HCT116 (cell line): ENCODE results near the gene UBE2D1. TPM values are rescaled to one million over a fixed set of nuclear protein-coding genes. Genes with fewer than 3 reads are reported as not detected.
"Not testable (repeated sequence)": the region's sequence is repeated elsewhere in the genome, so short reads cannot be mapped to it uniquely, and the experiment has no call there.

Experiments
- ATAC-seq: fragments of 200-7000 bp; cut with Tn5 transposase; 2 replicates; pipeline ENCODE4 v1.9.1; 2020; ENCODE audit warnings: mild to moderate bottlenecking, moderate library complexity
- BruUV-seq: library from RNA; stranded (reverse); fragments of 400-500 nt; replicated peaks from 2 replicates; lab custom pipeline; 2021; lab: Mats Ljungman, UMichigan
- CTCF ChIA-PET: fragments of 300-600 bp; sonication (Branson Sonifier 250); formaldehyde crosslinking; loops from one replicate; lab custom pipeline; 2021; ENCODE audit warnings: antibody characterized with exemption; lab: Charles Lee
- POLR2A ChIA-PET: fragments of 300-600, 350-600 bp; sonication (Branson Sonifier 250); formaldehyde crosslinking; loops from one replicate; lab custom pipeline; 2021; ENCODE audit warnings: antibody characterized with exemption; lab: Charles Lee
- RAD21 ChIA-PET, 2 experiments: fragments of 300-600 bp; sonication (Branson Sonifier 250); formaldehyde crosslinking; loops; one replicate each; lab custom pipeline; 2023; ENCODE audit warnings: low total read pairs in 2 of 2; ENCODE audit not compliant: uncharacterized antibody in 2 of 2, unreplicated experiment in 2 of 2, low non-redundant PET in 1 of 2; lab: Charles Lee
- DNase-seq: peaks from one replicate; pipeline ENCODE4 v3.0.0-alpha.2; 2010; ENCODE audit warnings: low read depth, low spot score
- H2AFZ ChIP-seq: fragments of 200-600 bp; shearing (Covaris generic), sonication (generic); 2 replicates; pipeline ENCODE4 v1.6.1; 2017; ENCODE audit warnings: low read depth, mixed run types, mixed read lengths, antibody characterized with exemption, low read length; ENCODE audit not compliant: poor library complexity, severe bottlenecking
- H3K27ac ChIP-seq: 2 replicates; pipeline ENCODE4 v1.5.1; 2012; ENCODE audit warnings: low read depth, low read length
- H3K27me3 ChIP-seq: fragments of 200-600 bp; sonication (generic); 2 replicates; pipeline ENCODE4 v1.6.1; 2016; ENCODE audit warnings: mixed run types, low read length, mixed read lengths; ENCODE audit not compliant: insufficient read depth
- H3K36me3 ChIP-seq, 2 experiments: fragments of 200-500 bp in 1 of 2; fragments of 200-600 bp in 1 of 2; sonication (Bioruptor generic) in 1 of 2; sonication (generic) in 1 of 2; 2 replicates each; pipeline versions ENCODE4 v1.5.1 to v1.6.1; 2014 to 2016; ENCODE audit warnings: low read length in 2 of 2, inconsistent platforms in 1 of 2, mixed read lengths in 1 of 2, mixed run types in 1 of 2; ENCODE audit not compliant: insufficient read depth in 2 of 2, control insufficient read depth in 1 of 2
- H3K4me1 ChIP-seq, 2 experiments: fragments of 200-600 bp in 1 of 2; sonication (generic) in 1 of 2; 2 replicates each; pipeline versions ENCODE4 v1.5.1 to v1.6.1; 2012 to 2017; ENCODE audit warnings: low read length in 2 of 2, inconsistent platforms in 1 of 2, mild to moderate bottlenecking in 1 of 2, mixed read lengths in 1 of 2, mixed run types in 1 of 2, moderate library complexity in 1 of 2; ENCODE audit not compliant: insufficient read depth in 2 of 2, control insufficient read depth in 1 of 2
- H3K4me2 ChIP-seq: fragments of 200-600 bp; sonication (generic); 2 replicates; pipeline ENCODE4 v1.6.1; 2017; ENCODE audit warnings: mixed run types, low read length, mixed read lengths
- H3K4me3 ChIP-seq, 2 experiments: fragments of 200-600 bp in 1 of 2; sonication (generic) in 1 of 2; replicated peaks in 1 of 2; 2 replicates each; pipeline ENCODE4 v1.5.1; 2011 to 2016; ENCODE audit warnings: low read length in 2 of 2, control low read depth in 1 of 2, low read depth in 1 of 2, mild to moderate bottlenecking in 1 of 2, mixed read lengths in 1 of 2, mixed run types in 1 of 2
- H3K79me2 ChIP-seq: fragments of 200-600 bp; sonication (generic); 2 replicates; pipeline ENCODE4 v1.6.1; 2017; ENCODE audit warnings: mild to moderate bottlenecking, mixed run types, low read length, moderate library complexity, mixed read lengths; ENCODE audit not compliant: insufficient read depth
- H3K9ac ChIP-seq: fragments of 200-600 bp; sonication (generic); 2 replicates; pipeline ENCODE4 v1.6.1; 2016; ENCODE audit warnings: low read length, mixed read lengths
- H3K9me2 ChIP-seq: fragments of 200-600 bp; sonication (generic), shearing (Covaris generic); 2 replicates; pipeline ENCODE4 v1.6.1; 2017; ENCODE audit warnings: mixed run types, mild to moderate bottlenecking, moderate library complexity; ENCODE audit not compliant: insufficient read depth
- H3K9me3 ChIP-seq, 2 experiments: fragments of 200-500 bp in 1 of 2; fragments of 200-600 bp in 1 of 2; sonication (Bioruptor generic) in 1 of 2; sonication (generic) in 1 of 2; 2 replicates each; pipeline ENCODE4 v1.6.1; 2014 to 2017; ENCODE audit warnings: low read length in 2 of 2, mixed read lengths in 2 of 2, inconsistent platforms in 1 of 2, low read depth in 1 of 2, mild to moderate bottlenecking in 1 of 2, mixed run types in 1 of 2, moderate library complexity in 1 of 2; ENCODE audit not compliant: control insufficient read depth in 1 of 2, insufficient read depth in 1 of 2
- H4K20me1 ChIP-seq: fragments of 200-600 bp; sonication (generic), shearing (Covaris generic); 2 replicates; pipeline ENCODE4 v1.6.1; 2017; ENCODE audit warnings: mixed run types, mild to moderate bottlenecking, moderate library complexity; ENCODE audit not compliant: insufficient read depth
- CBX3 ChIP-seq: IDR thresholded peaks from 2 replicates; pipeline ENCODE4 v1.6.1; 2012; ENCODE audit warnings: low read depth
- CTCF ChIP-seq, 3 experiments: fragments of 200-600 bp in 1 of 3; sonication (generic) in 1 of 3; IDR thresholded peaks in 2 of 3; conservative IDR thresholded peaks in 1 of 3; 2 replicates each; pipeline ENCODE4 v1.5.1; 2012 to 2017; ENCODE audit warnings: low read depth in 2 of 3, low read length in 2 of 3, antibody characterized with exemption in 1 of 3, borderline replicate concordance in 1 of 3, control low read depth in 1 of 3, mild to moderate bottlenecking in 1 of 3, mixed read lengths in 1 of 3, mixed run types in 1 of 3, moderate library complexity in 1 of 3; ENCODE audit not compliant: insufficient read depth in 1 of 3
- RAD21 ChIP-seq: IDR thresholded peaks from 2 replicates; pipeline ENCODE4 v1.6.1; 2012; ENCODE audit warnings: low read depth, mild to moderate bottlenecking
- SP1 ChIP-seq: IDR thresholded peaks from 2 replicates; pipeline ENCODE4 v1.6.1; 2012; ENCODE audit warnings: low read depth
- intact Hi-C: fragments of 100-400 bp; cut with micrococcal nuclease; formaldehyde crosslinking; loops from 2 replicates; pipeline ENCODE4 v1.10.0; 2022
- total RNA-seq: library from RNA; stranded (reverse); gene quantifications from one replicate; pipeline ENCODE4 v1.2.1, GENCODE V29; 2021; ENCODE audit not compliant: unreplicated experiment
- TF ChIP-seq, protein P1 (sequence below): IDR thresholded peaks from 2 replicates; pipeline ENCODE4 v1.6.1; 2012

The UBE2D1 gene
- total RNA-seq, 1 experiment from 2014 or later: 15.5 TPM

GRCh38 chr10:58414270-58415041 lies 79.7 kb downstream of the UBE2D1 start:
- Histone ChIP-seq H3K4me3 (no peak overlapping the region), H4K20me1 (no peaks in the 10 kb centered on the region), H2AFZ (no peak overlapping the region), H3K79me2 (no peaks in the 10 kb centered on the region), H3K9me2 (no peaks in the 10 kb centered on the region), H3K9ac (no peak overlapping the region), H3K27me3 (no peaks in the 10 kb centered on the region), H3K9me3 (no peaks in the 10 kb centered on the region), H3K36me3 (no peaks in the 10 kb centered on the region), H3K27ac (no peak overlapping the region), H3K4me2 (no peak overlapping the region), H3K4me1 (no peaks in the 10 kb centered on the region)
- intact Hi-C loops: loop anchor here (5.0 to 10.0 kb wide), 4 partner anchors 118 to 1210 kb away; no protein-coding TSS in a partner anchor
- ATAC-seq: peak; percentile 83
- no peak for DNase-seq
- POLR2A ChIA-PET: no interaction called here
- BruUV-seq: no TSS peak
- RAD21 ChIA-PET: interaction anchor here (0.7 to 1.1 kb wide), 3 partner anchors 116 to 166 kb away, joined by 3 to 6 read pairs (median 3); no protein-coding TSS in a partner anchor
- CTCF ChIA-PET: interaction anchor here (0.6 to 2.1 kb wide), 18 partner anchors 8 to 1165 kb away, joined by 3 to 26 read pairs (median 3); no protein-coding TSS in a partner anchor
- TF ChIP-seq CTCF (IDR thresholded peaks at IDR 0.05 in 2 of 3, conservative IDR thresholded peaks at IDR 0.05 in 1 of 3; ENCODE audit: borderline replicate concordance in 1 of 3, insufficient read depth in 1 of 3, low read depth in 2 of 3, low read length in 2 of 3) (peak; percentile 38 to 50 (median 41); a peak in 5 of 6 replicates), SP1 (no peak), RAD21 (peak; percentile 79)
- TF ChIP-seq, protein P1, sequence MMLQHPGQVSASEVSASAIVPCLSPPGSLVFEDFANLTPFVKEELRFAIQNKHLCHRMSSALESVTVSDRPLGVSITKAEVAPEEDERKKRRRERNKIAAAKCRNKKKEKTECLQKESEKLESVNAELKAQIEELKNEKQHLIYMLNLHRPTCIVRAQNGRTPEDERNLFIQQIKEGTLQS: no peak

DNA sequence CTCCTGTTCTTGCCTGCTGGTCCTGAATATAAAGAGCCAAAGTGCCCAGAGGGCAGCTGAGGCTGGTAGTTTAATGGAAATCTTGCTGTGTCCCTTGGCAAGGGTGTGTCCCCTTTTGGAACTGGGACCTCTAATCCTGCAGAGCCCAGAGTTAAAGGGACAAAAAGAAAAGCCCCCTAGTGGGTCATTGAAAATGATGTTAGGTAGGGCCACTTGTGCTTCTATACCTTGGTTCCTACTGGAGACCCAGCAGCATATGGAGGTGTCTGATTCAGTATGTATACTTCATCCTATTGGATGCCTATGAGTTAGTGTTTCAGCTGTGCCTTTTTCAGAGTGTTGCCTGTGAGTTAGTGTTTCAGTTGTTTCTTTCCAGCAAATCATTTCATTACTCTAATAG lies 81.0 kb downstream of the UBE2D1 start:
- Histone ChIP-seq H4K20me1 (no peaks in the 10 kb centered on the region), H3K79me2 (no peaks in the 10 kb centered on the region), H3K9ac (no peak overlapping the region), H3K9me2 (no peaks in the 10 kb centered on the region), H3K27ac (no peak overlapping the region), H3K4me2 (no peak overlapping the region), H3K4me1 (no peaks in the 10 kb centered on the region), H3K36me3 (no peaks in the 10 kb centered on the region), H2AFZ (no peak overlapping the region), H3K4me3 (no peak overlapping the region), H3K27me3 (no peaks in the 10 kb centered on the region), H3K9me3 (no peaks in the 10 kb centered on the region)
- ChIA-PET POLR2A (no interaction called here), RAD21 (no interaction called here), CTCF (interaction anchor here (1.6 kb wide), 1 partner anchor 19 kb away, joined by 4 read pairs; no protein-coding TSS in a partner anchor)
- TF ChIP-seq, protein P1: no peak
- TF ChIP-seq CBX3: no peak
- TF ChIP-seq SP1: no peak
- BruUV-seq: no TSS peak
- no peak for DNase-seq
- intact Hi-C loops: loop anchor here (10.0 kb wide), 2 partner anchors 819 to 1209 kb away; no protein-coding TSS in a partner anchor
- no peak for ATAC-seq

DNA sequence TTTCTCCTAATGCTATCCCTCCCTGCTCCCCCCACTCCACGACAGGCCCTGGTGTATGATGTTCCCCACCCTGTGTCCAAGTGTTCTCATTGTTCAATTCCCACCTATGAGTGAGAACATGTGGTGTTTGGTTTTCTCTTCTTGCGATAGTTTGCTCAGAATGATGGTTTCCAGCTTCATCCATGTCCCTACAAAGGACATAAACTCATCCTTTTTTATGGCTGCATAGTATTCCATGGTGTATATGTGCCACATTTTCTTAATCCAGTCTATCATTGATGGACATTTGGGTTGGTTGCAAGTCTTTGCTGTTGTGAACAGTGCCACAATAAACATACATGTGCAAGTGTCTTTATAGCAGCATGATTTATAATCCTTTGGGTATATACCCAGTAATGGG lies 83.1 kb downstream of the UBE2D1 start:
- BruUV-seq, CTCF ChIA-PET, H2AFZ ChIP-seq, POLR2A ChIA-PET, DNase-seq, ATAC-seq, H4K20me1 ChIP-seq, H3K4me1 ChIP-seq, H3K4me2 ChIP-seq, H3K9ac ChIP-seq, H3K27ac ChIP-seq, RAD21 ChIA-PET, H3K36me3 ChIP-seq, H3K9me2 ChIP-seq, H3K4me3 ChIP-seq, H3K27me3 ChIP-seq, H3K9me3 ChIP-seq, H3K79me2 ChIP-seq: not testable (repeated sequence)
- intact Hi-C loops: loop anchor here (10.0 kb wide), 2 partner anchors 817 to 1207 kb away; no protein-coding TSS in a partner anchor
